WTC11 (cell line): ENCODE data around the gene LINC00632. TPM values are rescaled to one million over a fixed set of nuclear protein-coding genes. Genes with fewer than 3 reads are reported as not detected.

Experiments
- ATAC-seq: fragments of 200-7000 bp; cut with Tn5 transposase; 2 replicates; pipeline ENCODE4 v1.10.0; 2021; ENCODE audit warnings: mild to moderate bottlenecking, moderate library complexity
- CTCF ChIA-PET: fragments of 300-600 bp; sonication (Branson Sonifier 250); formaldehyde crosslinking; loops from one replicate; lab custom pipeline; 2021; ENCODE audit warnings: antibody characterized with exemption; lab: Charles Lee
- POLR2A ChIA-PET: fragments of 350-600 bp; sonication (Branson Sonifier 250); formaldehyde crosslinking; loops from one replicate; lab custom pipeline; 2021; ENCODE audit warnings: antibody characterized with exemption; lab: Charles Lee
- DNase-seq: peaks from one replicate; pipeline ENCODE4 v3.0.0; 2021; ENCODE audit warnings: low spot score
- H3K27ac Mint-ChIP-seq: 2 replicates; pipeline ENCODE4 v1.8.0; 2021; ENCODE audit warnings: mixed read lengths
- H3K27me3 Mint-ChIP-seq: 2 replicates; pipeline ENCODE4 v1.8.0; 2021; ENCODE audit warnings: low read depth, mild to moderate bottlenecking, moderate library complexity, mixed read lengths
- H3K36me3 Mint-ChIP-seq: 2 replicates; pipeline ENCODE4 v1.8.0; 2021; ENCODE audit warnings: mixed read lengths
- H3K4me1 Mint-ChIP-seq: 2 replicates; pipeline ENCODE4 v1.8.0; 2022; ENCODE audit warnings: mixed read lengths
- H3K4me3 Mint-ChIP-seq: 2 replicates; pipeline ENCODE4 v1.8.0; 2021; ENCODE audit warnings: mild to moderate bottlenecking, moderate library complexity, mixed read lengths
- H3K9me3 Mint-ChIP-seq: 2 replicates; pipeline ENCODE4 v1.8.0; 2021; ENCODE audit warnings: mixed read lengths
- GTF2I ChIP-seq: fragments of 250-450 bp; sonication (Bioruptor Pico); conservative IDR thresholded peaks from 2 replicates; pipeline ENCODE4 v1.4.0; 2021; ENCODE audit warnings: mild to moderate bottlenecking
- RORB ChIP-seq: fragments of 250-450 bp; sonication (Bioruptor Pico); IDR thresholded peaks from 2 replicates; pipeline ENCODE4 v1.9.0; 2021; ENCODE audit warnings: mild to moderate bottlenecking
- SOX15 ChIP-seq: fragments of 250-450 bp; sonication (Bioruptor Pico); IDR thresholded peaks from 2 replicates; pipeline ENCODE4 v1.9.0; 2021; ENCODE audit warnings: mild to moderate bottlenecking
- SP1 ChIP-seq: sonication (generic); formaldehyde crosslinking; conservative IDR thresholded peaks from 2 replicates; pipeline ENCODE4 v1.8.1; 2022; ENCODE audit warnings: missing genetic modification reagents
- ZNF121 ChIP-seq: sonication (generic); formaldehyde crosslinking; IDR thresholded peaks from 2 replicates; pipeline ENCODE4 v1.8.0; 2023; ENCODE audit warnings: missing genetic modification reagents
- ZNF219 ChIP-seq: sonication (generic); formaldehyde crosslinking; IDR thresholded peaks from 2 replicates; pipeline ENCODE4 v1.8.0; 2023; ENCODE audit warnings: missing genetic modification reagents, mild to moderate bottlenecking, borderline replicate concordance
- ZNF263 ChIP-seq: sonication (generic); formaldehyde crosslinking; IDR thresholded peaks from 2 replicates; pipeline ENCODE4 v1.8.1; 2022; ENCODE audit warnings: low read depth, mild to moderate bottlenecking, moderate library complexity, missing genetic modification reagents
- ZNF416 ChIP-seq: fragments of 250-450 bp; sonication (Bioruptor Pico); IDR thresholded peaks from 2 replicates; pipeline ENCODE4 v1.9.0; 2021; ENCODE audit warnings: mild to moderate bottlenecking, inconsistent platforms
- total RNA-seq: library from RNA; stranded (reverse); gene quantifications from 3 replicates; pipeline ENCODE4 v1.2.3, GENCODE V29; 2021
- TF ChIP-seq, protein P1 (sequence below): fragments of 250-450 bp; sonication (Bioruptor Pico); IDR thresholded peaks from 2 replicates; pipeline ENCODE4 v1.9.0; 2021; ENCODE audit warnings: mild to moderate bottlenecking
- TF ChIP-seq, protein P2 (sequence below): sonication (generic); formaldehyde crosslinking; IDR thresholded peaks from 2 replicates; pipeline ENCODE4 v1.8.0; 2022; ENCODE audit warnings: mild to moderate bottlenecking, missing genetic modification reagents
- TF ChIP-seq, protein P3 (sequence below): sonication (generic); formaldehyde crosslinking; IDR thresholded peaks from 2 replicates; pipeline ENCODE4 v1.8.1; 2023; ENCODE audit warnings: mild to moderate bottlenecking, missing genetic modification reagents, moderate library complexity
- TF ChIP-seq, protein P4 (sequence below): sonication (generic); formaldehyde crosslinking; IDR thresholded peaks from 2 replicates; pipeline ENCODE4 v1.8.0; 2022; ENCODE audit warnings: mild to moderate bottlenecking, missing genetic modification reagents
- TF ChIP-seq, protein P5 (sequence below): sonication (generic); formaldehyde crosslinking; IDR thresholded peaks from 2 replicates; pipeline ENCODE4 v1.8.1; 2022; ENCODE audit warnings: mild to moderate bottlenecking, moderate library complexity, missing genetic modification reagents
- TF ChIP-seq, protein P6 (sequence below): sonication (generic); formaldehyde crosslinking; IDR thresholded peaks from 2 replicates; pipeline ENCODE4 v1.8.0; 2022; ENCODE audit warnings: mild to moderate bottlenecking, missing genetic modification reagents
- TF ChIP-seq, protein P7 (sequence below): sonication (generic); formaldehyde crosslinking; IDR thresholded peaks from 2 replicates; pipeline ENCODE4 v1.8.0; 2022; ENCODE audit warnings: missing genetic modification reagents

LINC00632 gene
- total RNA-seq, 1 experiment from 2014 or later, result 29.7 TPM

DNA sequence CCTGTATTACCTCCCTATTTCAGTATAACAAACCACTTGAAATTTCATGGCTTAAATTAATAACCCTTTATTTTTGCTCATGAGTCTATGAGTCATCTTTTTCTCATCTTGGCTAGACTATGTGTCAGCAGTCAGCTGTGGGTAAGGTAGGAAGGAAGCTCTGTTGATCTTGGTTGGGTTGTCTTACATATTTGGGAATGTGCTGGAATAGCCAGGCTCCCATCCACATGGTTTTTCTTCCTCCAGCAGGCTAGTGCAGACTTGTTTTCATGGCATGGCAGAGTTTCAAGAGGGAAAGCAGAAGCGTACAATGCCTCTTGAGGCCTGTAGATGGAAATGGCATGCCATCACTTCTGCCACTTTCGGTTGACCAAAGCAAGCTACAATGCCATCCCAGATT is 89.7 kb downstream of the LINC00632 start:
- DNase-seq (no peak), ATAC-seq (no peak)
- no peak overlapping the region for H3K27ac Mint-ChIP-seq
- no peaks in the 10 kb centered on the region; the same call in 1 of the 2 replicates for H3K27me3 Mint-ChIP-seq
- TF ChIP-seq GTF2I (CRISPR knock-in tag) (no peak), ZNF263 (CRISPR knock-in tag) (no peak), RORB (CRISPR knock-in tag) (no peak), ZNF416 (CRISPR knock-in tag) (no peak), ZNF219 (no peak)
- TF ChIP-seq, protein P1, sequence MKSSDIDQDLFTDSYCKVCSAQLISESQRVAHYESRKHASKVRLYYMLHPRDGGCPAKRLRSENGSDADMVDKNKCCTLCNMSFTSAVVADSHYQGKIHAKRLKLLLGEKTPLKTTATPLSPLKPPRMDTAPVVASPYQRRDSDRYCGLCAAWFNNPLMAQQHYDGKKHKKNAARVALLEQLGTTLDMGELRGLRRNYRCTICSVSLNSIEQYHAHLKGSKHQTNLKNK (CRISPR knock-in tag), result no peak
- TF ChIP-seq, protein P2, sequence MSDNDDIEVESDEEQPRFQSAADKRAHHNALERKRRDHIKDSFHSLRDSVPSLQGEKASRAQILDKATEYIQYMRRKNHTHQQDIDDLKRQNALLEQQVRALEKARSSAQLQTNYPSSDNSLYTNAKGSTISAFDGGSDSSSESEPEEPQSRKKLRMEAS (CRISPR knock-in tag), result no peak
- TF ChIP-seq, protein P3, sequence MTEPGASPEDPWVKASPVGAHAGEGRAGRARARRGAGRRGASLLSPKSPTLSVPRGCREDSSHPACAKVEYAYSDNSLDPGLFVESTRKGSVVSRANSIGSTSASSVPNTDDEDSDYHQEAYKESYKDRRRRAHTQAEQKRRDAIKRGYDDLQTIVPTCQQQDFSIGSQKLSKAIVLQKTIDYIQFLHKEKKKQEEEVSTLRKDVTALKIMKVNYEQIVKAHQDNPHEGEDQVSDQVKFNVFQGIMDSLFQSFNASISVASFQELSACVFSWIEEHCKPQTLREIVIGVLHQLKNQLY (CRISPR knock-in tag), result no peak
- H3K4me1 Mint-ChIP-seq, result no peaks in the 10 kb centered on the region
- CTCF ChIA-PET, result no interaction called here
- POLR2A ChIA-PET, result no interaction called here
- peaks cover 8% of the 10 kb centered on the region for H3K36me3 Mint-ChIP-seq
- H3K9me3 Mint-ChIP-seq, result peaks cover 25% of the 10 kb centered on the region
- H3K4me3 Mint-ChIP-seq, result no peak overlapping the region

DNA sequence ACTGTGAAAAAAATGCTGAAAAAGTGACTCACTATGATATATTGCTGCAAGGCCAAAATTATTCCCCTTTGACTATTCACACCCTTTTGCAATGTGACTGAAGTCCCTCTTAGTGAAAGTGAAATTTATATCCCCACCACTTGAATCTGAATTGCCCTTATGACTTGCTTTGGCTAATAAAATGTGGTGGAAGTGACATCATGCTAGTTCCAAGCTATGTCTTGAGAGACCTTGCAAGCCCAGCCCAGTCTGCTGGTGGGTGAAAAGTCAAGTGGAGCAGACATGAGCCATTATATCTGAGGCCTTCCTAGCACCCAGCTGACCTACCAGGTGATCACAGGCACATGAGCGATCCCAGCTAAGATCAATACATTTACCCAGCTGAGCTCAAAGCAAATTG is 94.7 kb downstream of the LINC00632 start:
- TF ChIP-seq, protein P4, sequence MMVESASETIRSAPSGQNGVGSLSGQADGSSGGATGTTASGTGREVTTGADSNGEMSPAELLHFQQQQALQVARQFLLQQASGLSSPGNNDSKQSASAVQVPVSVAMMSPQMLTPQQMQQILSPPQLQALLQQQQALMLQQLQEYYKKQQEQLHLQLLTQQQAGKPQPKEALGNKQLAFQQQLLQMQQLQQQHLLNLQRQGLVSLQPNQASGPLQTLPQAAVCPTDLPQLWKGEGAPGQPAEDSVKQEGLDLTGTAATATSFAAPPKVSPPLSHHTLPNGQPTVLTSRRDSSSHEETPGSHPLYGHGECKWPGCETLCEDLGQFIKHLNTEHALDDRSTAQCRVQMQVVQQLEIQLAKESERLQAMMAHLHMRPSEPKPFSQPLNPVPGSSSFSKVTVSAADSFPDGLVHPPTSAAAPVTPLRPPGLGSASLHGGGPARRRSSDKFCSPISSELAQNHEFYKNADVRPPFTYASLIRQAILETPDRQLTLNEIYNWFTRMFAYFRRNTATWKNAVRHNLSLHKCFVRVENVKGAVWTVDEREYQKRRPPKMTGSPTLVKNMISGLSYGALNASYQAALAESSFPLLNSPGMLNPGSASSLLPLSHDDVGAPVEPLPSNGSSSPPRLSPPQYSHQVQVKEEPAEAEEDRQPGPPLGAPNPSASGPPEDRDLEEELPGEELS, result no peak
- TF ChIP-seq SP1 (CRISPR knock-in tag) (no peak), ZNF121 (CRISPR knock-in tag) (no peak), SOX15 (no peak)
- TF ChIP-seq, protein P5, sequence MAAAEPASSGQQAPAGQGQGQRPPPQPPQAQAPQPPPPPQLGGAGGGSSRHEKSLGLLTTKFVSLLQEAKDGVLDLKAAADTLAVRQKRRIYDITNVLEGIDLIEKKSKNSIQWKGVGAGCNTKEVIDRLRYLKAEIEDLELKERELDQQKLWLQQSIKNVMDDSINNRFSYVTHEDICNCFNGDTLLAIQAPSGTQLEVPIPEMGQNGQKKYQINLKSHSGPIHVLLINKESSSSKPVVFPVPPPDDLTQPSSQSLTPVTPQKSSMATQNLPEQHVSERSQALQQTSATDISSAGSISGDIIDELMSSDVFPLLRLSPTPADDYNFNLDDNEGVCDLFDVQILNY, result no peak
- TF ChIP-seq, protein P6, sequence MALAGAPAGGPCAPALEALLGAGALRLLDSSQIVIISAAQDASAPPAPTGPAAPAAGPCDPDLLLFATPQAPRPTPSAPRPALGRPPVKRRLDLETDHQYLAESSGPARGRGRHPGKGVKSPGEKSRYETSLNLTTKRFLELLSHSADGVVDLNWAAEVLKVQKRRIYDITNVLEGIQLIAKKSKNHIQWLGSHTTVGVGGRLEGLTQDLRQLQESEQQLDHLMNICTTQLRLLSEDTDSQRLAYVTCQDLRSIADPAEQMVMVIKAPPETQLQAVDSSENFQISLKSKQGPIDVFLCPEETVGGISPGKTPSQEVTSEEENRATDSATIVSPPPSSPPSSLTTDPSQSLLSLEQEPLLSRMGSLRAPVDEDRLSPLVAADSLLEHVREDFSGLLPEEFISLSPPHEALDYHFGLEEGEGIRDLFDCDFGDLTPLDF (CRISPR knock-in tag), result no peak
- TF ChIP-seq, protein P7, sequence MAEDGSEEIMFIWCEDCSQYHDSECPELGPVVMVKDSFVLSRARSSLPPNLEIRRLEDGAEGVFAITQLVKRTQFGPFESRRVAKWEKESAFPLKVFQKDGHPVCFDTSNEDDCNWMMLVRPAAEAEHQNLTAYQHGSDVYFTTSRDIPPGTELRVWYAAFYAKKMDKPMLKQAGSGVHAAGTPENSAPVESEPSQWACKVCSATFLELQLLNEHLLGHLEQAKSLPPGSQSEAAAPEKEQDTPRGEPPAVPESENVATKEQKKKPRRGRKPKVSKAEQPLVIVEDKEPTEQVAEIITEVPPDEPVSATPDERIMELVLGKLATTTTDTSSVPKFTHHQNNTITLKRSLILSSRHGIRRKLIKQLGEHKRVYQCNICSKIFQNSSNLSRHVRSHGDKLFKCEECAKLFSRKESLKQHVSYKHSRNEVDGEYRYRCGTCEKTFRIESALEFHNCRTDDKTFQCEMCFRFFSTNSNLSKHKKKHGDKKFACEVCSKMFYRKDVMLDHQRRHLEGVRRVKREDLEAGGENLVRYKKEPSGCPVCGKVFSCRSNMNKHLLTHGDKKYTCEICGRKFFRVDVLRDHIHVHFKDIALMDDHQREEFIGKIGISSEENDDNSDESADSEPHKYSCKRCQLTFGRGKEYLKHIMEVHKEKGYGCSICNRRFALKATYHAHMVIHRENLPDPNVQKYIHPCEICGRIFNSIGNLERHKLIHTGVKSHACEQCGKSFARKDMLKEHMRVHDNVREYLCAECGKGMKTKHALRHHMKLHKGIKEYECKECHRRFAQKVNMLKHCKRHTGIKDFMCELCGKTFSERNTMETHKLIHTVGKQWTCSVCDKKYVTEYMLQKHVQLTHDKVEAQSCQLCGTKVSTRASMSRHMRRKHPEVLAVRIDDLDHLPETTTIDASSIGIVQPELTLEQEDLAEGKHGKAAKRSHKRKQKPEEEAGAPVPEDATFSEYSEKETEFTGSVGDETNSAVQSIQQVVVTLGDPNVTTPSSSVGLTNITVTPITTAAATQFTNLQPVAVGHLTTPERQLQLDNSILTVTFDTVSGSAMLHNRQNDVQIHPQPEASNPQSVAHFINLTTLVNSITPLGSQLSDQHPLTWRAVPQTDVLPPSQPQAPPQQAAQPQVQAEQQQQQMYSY (CRISPR knock-in tag), result no peak
- Mint-ChIP-seq H3K27ac (no peak overlapping the region), H3K4me3 (no peak overlapping the region), H3K9me3 (peaks cover 21% of the 10 kb centered on the region), H3K36me3 (peaks cover 13% of the 10 kb centered on the region), H3K4me1 (no peaks in the 10 kb centered on the region), H3K27me3 (peaks cover 4% of the 10 kb centered on the region)
- DNase-seq, result no peak
- ChIA-PET CTCF (no interaction called here), POLR2A (no interaction called here)
- ATAC-seq, result no peak
